Measurements from ENCODE around the gene LHFPL4.

- TF ChIP-seq CTCF (conservative IDR thresholded peaks at IDR 0.05) (no peak), ZFX (IDR thresholded peaks at IDR 0.05) (no peak)
Measured at GRCh38 chr3:9485248-9485647, 68.4 kb downstream of the LHFPL4 start.
